Raji (cell line): Measurements from ENCODE around the gene ZHX3.

ENCODE experiments used
- POLR2A ChIP-seq: IDR thresholded peaks from 2 replicates; pipeline ENCODE4 v1.6.1; 2011; ENCODE audit warnings: low read depth, low read length, control low read depth; ENCODE audit not compliant: insufficient read depth

ZHX3 gene

GRCh38 chr20:41320441-41320840 lies 2.9 kb upstream of the ZHX3 start:
- no peak for TF ChIP-seq POLR2A

DNA sequence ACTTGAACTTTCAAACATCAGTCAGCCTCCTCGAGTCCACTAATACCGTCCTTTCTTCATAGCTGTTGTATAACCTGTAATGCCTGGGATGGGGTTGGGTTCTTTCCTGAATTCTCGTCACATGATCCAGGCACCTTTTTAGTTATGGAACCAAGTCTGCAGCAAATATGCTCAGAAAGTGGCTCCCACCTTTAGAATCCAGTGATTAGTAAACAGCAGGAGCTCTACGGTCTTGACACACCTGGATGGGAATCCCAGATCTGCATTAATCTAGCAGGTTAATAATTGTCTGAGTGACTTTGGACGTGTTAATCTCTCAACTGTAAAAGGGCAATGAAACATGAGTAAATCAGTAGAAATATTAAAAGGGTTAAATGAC lies 729 bp upstream of the ZHX3 start:
- TF ChIP-seq POLR2A = no peak

GRCh38 chr20:41316602-41317545 lies 657 bp downstream of the ZHX3 start:
- no peak for TF ChIP-seq POLR2A

- no peak for TF ChIP-seq POLR2A
These were observed 1.5 kb downstream of the ZHX3 start for GRCh38 chr20:41316051-41316450.

- TF ChIP-seq POLR2A = no peak
These were observed 3.1 kb downstream of the ZHX3 start for GRCh38 chr20:41314386-41314785.

DNA sequence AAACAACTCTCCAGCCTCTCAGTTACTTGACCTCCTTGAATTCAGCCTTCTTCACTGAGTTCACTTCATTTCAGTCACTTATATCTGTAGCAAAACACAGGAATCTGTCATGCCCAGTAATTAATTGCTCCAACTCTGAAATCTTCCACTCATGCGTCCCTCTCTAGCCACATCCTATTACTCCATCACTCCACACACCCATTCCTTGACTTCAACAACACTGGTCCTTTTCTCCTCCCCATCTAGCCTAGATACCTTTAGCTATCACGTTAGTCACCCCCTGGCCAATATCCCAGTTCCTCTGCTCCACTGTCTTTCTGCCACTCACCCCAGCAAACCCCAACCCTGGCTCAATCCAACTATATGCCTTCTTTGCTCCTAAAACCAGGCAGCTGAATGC lies 7.7 kb downstream of the ZHX3 start:
- no peak for TF ChIP-seq POLR2A

GRCh38 chr20:41308726-41309413 lies 8.7 kb downstream of the ZHX3 start:
- TF ChIP-seq POLR2A = no peak

GRCh38 chr20:41308290-41308711 lies 9.2 kb downstream of the ZHX3 start:
- TF ChIP-seq POLR2A = no peak

DNA sequence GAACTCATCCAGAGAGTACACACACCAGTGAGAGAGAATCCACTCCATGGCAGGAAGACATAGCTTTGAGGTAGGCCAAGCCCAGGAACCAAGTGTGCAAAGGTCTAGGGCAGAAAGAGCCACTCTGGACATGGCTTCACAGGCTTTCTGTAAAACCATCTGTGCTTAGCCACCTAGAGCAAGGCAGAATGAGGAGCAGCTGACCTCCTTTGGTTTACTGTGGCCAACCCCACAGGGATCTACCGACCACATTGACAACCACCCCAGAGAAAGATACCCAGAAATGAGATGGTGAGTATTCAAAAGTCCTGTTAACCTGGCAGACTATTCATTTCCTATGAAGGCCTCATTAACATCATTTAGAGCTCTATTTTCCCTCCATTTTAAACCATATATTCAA lies 10.5 kb downstream of the ZHX3 start:
- TF ChIP-seq POLR2A = no peak

DNA sequence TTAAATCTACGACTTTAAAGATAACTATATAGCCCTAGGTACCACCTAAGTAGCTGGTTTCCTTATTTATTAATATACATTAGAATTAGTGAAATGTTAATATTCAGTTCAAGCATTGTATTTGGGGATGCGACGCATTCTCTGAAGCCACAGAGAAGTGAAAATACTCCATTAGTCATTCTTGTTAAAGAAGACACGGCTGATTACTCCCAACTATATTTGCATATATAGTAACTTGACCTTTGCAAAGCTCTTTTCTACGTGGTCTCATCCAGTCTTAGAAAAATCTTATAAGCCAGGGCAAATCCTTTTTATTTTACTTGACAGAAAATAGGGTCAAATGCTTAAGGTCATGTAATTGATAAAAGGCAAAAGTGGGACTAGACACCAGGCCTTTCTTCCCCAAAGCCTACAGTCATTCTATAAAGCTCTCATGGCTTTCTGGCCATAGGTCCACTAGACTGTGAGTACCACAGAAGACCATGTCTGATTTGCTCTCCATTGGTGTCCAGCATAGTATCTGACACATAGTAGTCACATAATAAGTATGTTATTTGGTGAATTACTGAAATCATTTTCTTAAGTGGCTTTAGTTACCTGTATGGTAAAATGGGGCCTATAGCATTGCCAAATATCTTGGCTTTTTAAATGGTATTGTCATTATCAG lies 11.3 kb downstream of the ZHX3 start:
- TF ChIP-seq POLR2A = no peak

- TF ChIP-seq POLR2A = no peak
These were observed 13.0 kb downstream of the ZHX3 start for GRCh38 chr20:41304424-41305079.

- TF ChIP-seq POLR2A = no peak
These were observed 13.5 kb downstream of the ZHX3 start for GRCh38 chr20:41304002-41304401.

DNA sequence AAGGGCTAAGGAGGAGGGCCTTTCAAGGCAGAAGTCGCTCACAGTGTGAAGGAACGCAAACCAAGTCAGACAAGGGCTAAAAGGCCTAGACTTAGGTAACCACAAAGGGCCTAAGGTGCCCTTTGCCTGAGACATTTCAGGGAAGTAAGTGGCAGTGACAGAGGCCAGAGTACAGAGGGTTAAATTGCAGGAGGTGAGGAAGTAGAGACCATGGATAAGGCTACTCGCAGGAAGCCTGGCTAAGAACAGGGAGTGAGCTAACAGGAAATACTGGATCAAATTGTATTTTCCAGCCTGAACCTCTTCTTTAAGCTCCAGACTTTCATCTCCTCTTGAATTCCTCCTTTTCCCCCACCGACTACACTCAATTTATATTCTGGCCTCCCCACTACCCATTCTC lies 16.6 kb downstream of the ZHX3 start:
- TF ChIP-seq POLR2A = no peak

DNA sequence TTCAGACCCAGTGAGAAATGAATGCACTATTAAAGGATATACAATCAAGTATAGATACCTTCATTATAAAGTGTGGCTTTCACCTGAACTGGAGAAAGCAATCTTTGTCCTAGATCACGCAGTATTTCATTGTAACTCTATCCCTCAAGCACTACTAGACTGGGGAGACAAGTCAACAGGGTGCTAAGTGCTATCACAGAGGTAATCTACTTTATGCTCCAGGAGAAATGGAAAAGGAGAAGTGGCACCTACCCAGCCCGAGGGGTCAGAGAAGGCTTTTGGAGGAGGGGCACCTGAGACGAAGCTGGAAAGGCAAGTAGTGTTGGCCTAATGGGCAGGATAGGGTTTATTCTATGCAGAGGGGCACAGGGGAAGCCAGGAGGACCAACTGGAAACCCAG lies 17.1 kb downstream of the ZHX3 start:
- TF ChIP-seq POLR2A = no peak

- TF ChIP-seq POLR2A = no peak
These were observed 17.6 kb downstream of the ZHX3 start for GRCh38 chr20:41299899-41300298.
